AG09309 (cell line): ENCODE data around the gene GPR107.

ENCODE experiments used
- DNase-seq: peaks from one replicate; pipeline ENCODE4 v3.0.0-alpha.2; 2010; ENCODE audit warnings: low read depth
- H3K4me3 ChIP-seq: 2 replicates; pipeline ENCODE4 v1.5.1; 2011; ENCODE audit warnings: mild to moderate bottlenecking, low read depth, low read length, moderate library complexity; ENCODE audit not compliant: control insufficient read depth
- CTCF ChIP-seq: IDR thresholded peaks from 2 replicates; pipeline ENCODE4 v1.5.1; 2011; ENCODE audit warnings: mild to moderate bottlenecking, low read depth, low read length, inconsistent platforms; ENCODE audit not compliant: insufficient read depth, control insufficient read depth; ENCODE audit errors: missing control alignments

GPR107 gene

GRCh38 chr9:130023144-130023787, 30.4 kb upstream of the GPR107 start:
- TF ChIP-seq CTCF: no peak
- DNase-seq: no peak
- no peak overlapping the region for H3K4me3 ChIP-seq

- no peak for TF ChIP-seq CTCF
Observed at GRCh38 chr9:130023994-130024596, 29.6 kb upstream of the GPR107 start.

DNA sequence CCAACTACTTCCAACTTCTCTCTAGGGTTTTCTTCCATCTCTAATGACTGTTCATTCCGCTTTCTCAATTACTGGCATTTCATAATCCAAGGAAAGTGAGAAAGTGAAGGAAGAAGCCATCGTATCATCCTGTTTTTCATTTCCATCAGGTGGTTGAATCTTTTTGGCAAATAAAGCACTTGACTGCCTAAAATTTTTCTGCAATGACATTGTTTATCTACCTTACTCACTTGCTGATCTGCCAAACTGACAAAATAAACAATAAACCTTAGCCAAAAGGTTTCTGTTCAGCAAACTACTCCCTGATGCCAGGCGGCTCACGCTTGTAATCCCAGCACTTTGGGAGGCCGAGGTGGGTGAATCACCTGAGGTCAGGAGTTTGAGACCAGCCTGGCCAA, 29.1 kb upstream of the GPR107 start:
- TF ChIP-seq CTCF: no peak
- DNase-seq: no peak
- no peak overlapping the region for H3K4me3 ChIP-seq

More at GRCh38 chr9:130023994-130024596, 29.6 kb upstream of the GPR107 start:
- no peak overlapping the region for H3K4me3 ChIP-seq
- no peak for DNase-seq

DNA sequence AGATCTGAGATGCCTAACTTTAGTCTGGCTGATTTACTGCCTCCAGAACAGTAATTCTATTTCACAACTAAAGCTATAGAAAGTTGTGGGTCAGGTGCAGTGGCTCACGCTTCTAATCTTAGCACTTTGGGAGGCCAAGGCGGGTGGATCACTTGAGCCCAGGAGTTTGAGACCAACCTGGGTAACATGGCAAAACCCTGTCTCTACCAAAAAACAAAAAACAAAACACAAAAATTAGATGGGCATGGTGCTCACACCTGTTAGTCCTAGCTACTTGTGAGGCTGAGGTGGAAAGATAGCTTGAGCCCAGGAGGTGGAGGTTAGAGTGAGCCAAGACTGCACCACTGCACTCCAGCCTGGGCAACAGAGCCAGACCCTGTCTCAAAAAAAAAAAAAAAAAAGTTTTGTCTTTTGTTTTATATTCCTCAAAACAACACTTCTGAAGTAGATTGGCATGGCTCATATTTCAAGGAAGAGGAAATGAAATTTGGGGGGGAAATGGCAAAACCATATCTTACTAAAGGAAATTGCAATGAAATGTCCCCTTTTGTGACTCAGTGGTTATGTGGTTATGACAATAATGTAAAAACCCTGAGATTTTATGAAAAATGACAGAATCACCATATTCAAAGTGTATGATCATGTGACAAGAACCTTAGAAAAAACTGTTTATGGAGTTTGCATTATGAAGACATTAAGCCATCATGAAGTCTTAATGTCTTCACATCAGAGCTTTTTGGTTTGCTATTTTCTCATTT, 26.9 kb upstream of the GPR107 start:
- no peak for DNase-seq
- TF ChIP-seq CTCF: no peak
- H3K4me3 ChIP-seq: no peak overlapping the region

GRCh38 chr9:130027533-130028365, 26.0 kb upstream of the GPR107 start:
- no peak for DNase-seq
- H3K4me3 ChIP-seq: no peak overlapping the region
- TF ChIP-seq CTCF: no peak

DNA sequence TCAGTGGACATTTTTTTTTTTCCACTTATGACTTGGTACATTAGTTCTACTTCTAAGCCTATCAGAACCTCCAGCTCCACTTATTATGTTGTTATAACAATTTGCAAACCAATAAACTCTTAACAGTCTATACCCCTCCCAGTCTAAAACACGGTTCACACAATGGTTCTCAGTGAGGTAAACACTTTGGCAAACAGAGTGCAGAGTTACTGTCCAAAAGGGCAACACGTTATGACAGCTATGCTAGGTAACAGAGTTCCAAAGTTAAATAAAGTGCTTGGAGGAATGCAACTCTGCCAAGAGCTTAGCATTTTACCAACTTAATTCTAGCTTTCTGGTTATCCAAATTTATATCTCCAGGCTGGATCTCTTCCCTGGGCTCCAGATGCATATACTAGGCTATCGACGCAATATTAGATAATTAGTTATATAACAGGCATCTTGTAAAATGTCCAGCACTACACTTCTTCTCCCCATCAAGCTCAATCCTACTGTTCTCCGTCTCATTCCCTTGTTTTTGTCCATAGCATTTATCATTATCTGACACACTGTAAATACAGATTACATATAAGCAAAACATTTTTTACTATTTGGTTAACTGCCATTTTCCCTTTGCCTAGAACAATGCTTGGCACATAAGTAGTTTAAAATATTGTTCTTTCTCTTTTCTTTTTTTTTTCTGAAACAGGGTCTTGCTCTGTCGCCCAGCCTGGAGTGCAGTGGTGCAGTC, 25.0 kb upstream of the GPR107 start:
- DNase-seq: no peak
- TF ChIP-seq CTCF: no peak
- no peak overlapping the region for H3K4me3 ChIP-seq
